ENCODE results near the gene USP28.
A peak's percentile ranks its signal among the peaks of the same experiment; 100 is the strongest.

The USP28 gene

DNA sequence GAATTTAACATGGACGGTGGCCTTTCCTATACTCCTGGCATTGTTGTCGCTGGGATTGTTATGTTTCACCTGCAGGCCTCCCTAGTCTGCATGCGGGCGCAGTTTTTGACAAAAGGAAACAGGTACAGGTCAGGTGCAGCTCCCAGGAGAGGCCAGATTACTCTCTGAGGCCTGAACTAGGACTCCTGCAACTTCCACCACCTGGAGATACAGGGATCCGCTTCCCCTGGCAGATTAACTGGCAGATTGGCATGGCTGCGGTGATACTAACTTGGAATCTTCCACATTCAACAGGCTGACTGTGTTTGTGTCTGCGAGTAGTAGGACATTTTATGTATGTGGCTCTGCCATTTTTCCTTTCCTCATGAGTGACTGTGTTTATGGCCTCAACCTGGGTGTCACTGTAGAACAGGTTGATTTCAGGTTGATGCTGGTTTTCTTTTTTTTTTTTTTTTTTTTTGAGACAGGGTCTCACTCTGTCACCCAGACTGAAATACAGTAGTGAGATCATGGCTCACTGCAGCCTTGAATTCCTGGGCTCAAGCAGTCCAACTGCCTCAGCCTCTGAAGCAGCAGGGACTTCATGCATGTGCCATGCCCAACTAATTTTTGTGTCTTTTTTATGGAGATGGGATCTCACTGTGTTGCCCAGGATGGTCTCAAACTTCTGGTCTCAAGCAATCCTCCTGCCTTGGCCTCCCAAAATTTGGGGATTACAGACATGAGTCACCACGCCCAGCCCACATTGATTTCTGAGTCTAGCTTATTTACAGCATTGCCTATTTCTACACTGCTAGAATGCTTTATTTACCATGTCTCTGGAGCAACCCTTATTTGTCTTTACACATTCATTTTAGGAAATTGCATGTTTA, 1.7 kb upstream of the USP28 start:
- DNase-seq: no peak

DNA sequence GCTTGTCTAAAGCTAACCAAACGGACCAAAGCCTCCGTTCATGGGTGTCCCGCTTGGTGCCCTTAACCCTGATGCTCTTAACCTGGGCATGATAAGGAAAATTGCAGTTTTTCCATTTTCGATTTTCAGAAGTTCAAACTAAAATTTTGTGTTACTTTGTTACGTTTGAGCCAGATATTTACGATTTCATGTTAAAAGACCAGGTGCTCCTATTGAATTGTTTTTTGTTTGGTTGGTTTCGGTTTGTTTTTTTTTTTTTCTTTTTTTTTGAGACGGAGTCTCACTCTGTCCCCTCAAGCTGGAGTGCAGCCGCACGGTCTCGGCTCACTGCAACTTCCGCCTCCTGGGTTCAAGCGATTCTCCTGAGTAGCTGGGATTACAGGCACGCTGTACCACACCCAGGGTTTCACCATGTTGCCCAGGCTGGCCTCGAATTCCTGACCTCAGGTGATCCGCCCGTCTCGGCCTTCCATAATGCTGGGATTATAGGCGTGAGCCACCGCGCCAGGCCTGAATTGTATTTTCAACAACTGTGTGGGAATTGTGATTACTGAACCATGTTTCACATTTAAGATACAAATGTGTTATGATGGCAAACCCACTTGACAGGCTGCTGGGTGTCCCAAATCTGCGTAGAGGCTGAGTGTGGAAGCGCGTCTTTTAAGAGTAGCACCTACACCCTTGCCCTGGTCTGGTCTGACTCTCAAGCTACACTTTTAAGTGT, 864 bp upstream of the USP28 start:
- DNase-seq (no peak), ATAC-seq (no peak)

More for the DNA sequence above, 1.7 kb upstream of the USP28 start:
- no peak for ATAC-seq

DNA sequence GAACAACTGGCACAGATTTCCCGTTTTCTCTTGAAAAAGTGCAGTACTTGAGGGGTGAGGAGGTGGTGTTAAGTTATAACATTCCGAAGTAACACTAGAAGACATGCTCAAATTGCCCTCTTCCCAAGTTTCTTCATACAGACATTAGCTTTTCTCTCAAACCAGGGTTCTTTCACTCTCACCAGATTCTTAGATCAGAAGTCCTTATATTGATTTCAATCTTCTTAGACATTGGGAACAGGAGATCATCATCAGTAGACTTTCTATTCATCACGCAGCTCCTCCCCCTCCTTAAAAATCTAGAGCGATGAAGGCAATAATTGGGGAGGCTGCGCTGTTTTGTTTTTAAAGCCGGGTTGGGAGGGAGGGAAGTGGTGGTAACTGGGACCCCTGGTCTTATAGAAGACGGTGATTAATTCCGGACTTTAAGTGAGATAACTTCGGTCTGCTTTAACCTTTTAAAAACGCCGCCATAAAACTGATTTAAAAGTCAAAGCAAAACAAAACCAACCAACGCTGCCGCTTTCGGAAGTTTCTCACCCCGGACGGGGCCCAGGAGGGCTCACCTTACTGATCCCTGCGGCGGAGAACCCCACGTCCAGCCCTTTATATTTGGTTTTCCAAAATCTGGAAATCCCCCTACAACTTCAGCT, 665 bp downstream of the USP28 start:
- ATAC-seq: peak; percentile 55

DNA sequence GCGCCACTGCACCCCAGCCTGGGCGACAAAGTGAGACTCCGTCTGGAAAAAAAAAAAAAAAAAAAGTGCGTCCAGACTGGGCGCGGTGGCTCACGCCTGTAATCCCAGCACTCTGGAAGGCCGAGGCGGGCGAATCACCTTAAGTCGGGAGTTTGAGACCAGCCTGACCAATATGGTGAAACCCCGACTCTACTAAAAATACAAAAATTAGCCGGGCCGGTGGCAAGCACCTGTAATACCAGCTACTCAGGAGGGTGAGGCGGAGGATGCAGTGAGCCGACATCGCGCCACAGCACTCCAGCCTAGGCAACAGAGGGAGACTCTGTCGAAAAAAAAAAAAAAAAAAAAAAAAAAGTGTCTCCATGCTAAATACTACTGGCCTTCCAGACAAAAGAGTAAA, 1.3 kb downstream of the USP28 start:
- no peak for DNase-seq
- ATAC-seq: no peak

More for the DNA sequence above, 665 bp downstream of the USP28 start:
- no peak for DNase-seq

DNA sequence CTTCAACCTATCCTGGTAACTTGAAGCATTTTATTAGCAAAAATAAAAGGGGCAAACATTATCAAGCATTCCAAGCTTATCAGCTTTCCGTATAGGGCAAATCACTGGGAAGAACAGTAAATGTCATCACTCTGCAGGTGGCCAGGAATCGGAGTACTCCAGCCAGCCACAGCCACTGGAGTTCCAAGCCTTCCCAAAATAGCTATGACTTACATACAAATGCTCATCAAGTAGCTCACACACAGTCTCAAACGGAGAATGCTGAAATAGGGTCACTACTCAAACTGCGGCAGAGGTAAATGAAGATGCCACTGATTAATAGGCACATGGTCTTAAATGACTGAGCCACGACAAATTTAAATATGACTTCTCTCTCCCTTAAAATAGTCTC, 2.1 kb downstream of the USP28 start:
- ATAC-seq: no peak
- DNase-seq: no peak

DNA sequence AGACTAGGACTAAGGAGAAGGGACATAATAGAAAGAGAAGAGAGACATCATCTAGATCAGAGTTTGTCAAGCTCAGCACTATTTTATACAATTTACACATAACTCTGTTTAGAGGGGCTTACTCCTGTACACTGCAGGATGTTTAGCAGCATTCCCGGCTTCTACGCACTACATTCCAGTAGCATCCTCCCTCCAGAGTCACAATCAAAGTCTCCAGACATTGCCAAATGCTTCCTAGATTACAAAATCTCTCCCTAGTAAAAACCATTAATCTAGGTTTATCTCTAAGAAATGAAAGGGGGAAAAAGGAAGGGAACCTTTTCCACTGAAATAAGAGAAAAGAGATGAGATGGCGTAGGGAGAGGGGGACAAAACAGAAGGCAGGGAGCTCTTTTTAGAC, 4.0 kb downstream of the USP28 start:
- ATAC-seq: no peak
- no peak for DNase-seq

DNA sequence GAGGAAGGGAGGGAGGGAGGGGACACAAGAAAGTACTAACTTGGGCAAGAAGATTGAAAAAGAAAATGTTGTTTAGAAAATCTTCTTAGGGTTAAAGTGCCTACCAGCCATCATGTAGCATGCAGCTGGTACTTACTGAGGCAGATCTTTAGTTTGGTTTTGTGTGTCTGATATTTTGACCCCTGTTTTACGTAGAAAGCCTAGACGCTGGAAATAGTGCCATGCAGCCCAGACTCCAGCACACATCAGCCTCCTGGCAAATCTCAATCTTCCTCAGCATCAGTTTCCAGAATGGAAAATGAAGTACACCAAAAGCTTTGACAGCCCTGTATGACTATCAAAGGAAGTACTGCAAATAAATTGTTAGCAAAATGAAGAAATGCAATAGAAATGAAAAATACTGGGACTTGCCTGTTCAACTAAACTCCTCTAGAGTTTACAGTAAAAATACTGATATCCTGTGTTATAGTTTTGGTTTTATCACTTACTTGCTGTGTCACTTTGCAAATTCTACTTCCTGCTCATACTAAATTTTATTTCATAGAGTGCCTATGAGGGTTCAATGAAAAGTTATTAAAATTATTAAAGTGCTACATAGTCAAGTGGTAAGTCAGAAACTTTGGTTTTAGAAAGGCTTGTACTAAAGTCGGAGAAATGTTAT, 7.4 kb downstream of the USP28 start:
- no peak for DNase-seq
- ATAC-seq: no peak

DNA sequence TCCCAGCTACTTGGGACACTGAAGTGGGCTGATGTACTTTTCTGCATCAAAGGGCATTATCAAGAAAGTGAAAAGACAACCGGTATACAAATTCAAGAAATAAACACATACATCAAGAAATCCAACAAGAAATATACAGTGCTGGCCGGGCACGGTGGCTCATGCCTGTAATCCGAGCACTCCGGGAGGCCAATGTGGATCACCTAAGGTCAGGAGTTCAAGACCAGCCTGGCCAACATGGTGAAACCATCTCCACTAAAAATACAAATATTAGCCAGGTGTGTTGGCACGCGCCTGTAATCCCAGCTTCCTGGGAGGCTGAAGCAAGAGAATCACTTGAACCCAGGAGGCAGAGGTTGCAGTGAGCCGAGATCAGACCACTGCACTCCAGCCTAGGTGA, 9.5 kb downstream of the USP28 start:
- DNase-seq (no peak), ATAC-seq (no peak)

DNA sequence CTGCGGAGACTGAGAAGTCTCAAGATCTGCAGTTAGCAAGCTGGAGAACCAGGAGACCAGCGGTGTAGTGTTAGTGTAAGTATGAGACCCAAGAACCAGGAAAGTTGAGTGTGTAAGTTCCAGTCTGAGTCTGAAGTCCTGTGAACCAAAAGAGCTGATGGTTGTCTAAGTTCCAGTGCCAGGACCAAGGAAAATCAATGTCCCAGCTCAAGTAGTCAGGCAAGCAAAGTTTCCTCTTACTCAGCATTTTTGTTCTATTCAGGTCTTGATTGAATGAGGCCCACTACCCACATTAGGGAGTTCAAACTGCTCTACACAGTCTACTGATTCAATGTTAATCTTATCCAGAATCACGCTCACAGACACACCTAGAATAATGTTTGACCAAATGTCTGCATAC, 11.0 kb downstream of the USP28 start:
- ATAC-seq (no peak), DNase-seq (no peak)

DNA sequence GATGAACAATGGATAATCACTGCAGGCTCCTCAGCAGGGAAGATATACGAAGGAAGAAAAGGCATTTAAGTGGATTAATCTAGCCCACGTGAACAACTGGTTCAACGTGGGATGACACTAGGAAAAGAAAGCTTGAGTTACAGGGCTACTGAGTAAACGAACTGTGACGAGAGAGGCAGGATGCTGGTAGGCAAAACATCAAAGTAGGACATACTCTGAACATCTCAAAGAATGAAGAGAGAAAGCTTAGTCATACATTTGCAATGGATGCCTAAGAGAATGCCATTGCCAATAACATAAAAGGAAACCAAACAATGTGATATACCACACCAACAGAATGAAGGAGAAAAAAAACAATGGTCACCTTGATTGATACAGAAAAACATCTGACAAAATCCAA, 12.9 kb downstream of the USP28 start:
- ATAC-seq: peak; percentile 36
- no peak for DNase-seq

DNA sequence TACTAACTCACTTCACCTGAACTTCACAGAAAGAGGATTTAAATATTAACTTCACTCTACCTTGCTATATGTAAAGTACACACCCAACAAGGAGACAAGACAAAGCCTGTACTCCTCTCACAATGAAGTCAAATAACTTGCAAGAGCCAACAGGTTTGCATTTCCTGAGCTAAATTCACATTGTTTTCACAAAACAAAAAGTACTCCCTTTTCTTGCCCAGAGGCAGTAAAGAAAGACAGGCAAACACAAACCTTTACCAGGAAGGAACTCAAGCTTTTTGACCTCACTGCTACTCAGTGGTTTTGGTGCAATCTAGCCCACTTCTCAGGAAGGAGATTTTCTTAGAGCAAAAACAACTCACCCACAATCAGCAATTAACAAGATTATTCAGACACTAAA, 15.7 kb downstream of the USP28 start:
- ATAC-seq (no peak), DNase-seq (no peak)

DNA sequence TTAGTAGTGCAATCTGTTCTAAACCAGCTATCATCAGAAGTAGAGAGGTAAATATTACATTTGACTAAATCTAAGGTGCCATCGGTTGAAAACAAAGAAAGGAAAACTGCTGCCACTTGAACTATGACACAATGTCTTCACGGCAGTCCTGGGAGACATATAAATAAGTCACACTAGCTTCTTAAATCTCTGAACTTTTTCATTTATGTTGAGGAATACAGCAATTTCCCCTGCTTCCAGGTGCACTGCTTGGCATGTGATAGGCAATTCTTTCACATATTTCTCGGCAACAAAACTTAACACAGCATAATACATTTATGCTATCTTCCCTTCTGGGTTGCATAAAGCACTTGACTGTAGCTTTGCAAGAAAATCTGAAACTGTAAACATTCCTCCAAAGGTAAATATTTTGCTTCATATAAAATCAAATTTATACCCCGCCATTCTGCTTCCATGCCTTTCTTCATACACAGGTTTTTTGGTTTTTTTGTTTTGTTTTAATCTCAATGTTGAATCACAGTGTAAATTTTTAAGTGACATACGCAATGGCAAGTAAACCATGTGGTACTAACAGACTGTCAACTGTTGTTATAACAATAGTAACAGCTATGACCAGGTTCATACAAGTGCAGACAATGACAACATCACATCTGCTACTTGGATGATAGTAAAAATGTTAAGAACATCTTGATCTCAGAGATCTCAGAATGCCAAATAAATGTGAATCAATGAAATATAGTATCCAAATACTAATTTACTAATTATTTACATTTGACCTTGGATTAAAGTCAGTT, 18.2 kb downstream of the USP28 start:
- DNase-seq: no peak
- no peak for ATAC-seq

DNA sequence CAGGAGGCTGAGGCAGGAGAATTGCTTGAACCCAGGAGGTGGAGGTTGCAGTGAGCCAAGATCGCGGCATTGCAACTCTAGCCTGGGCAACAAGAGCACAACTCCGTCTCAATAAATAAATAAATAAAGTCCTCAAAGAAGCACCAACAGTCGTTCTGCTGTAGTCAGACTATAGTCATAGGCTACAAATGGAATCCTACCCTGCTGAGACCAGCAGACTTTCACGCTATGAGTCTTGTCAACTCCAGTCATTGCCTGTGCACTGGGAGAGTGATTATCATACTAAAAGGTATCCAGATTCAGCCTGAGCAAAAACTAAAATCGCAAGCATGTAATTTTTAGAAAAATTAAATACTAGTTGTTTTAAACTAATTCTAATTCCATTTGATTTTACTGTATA, 19.6 kb downstream of the USP28 start:
- no peak for DNase-seq
- ATAC-seq: no peak

DNA sequence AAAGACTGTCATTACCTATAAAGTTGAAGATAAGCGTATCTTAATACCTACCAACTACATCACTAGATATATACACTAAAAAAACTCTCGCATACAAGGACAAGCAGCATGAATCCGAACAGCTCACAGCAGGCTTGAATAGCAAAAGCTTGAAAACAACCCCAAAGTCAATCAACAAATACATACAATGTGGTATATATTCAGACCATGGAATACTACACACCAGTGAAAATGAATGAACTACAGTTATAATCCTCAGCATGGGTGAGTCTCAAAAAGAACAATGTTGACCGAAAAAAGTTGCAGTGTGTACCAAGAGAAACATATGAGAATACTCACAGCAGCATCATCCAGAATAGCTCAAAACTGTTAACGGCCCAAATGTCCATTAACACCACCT, 25.2 kb downstream of the USP28 start:
- no peak for ATAC-seq
- DNase-seq: no peak

DNA sequence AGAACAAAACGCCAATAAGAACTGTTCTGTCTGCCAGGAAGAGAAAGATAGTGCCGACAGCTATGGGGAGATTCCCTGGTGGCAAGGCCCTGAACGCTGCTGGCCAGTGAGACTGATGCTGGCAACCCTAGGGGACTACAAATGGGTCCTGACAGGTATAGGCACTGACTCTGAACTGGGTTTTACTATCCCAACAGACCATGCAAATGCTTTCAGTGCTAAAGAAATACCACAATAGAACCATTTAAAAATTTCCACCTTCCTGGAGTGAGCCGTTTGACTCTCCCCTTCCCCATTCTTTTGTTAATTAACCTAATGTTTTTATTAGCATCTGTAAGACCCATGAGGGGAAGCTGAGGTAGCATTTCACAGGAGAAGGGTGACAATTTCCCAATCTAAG, 25.7 kb downstream of the USP28 start:
- no peak for DNase-seq
- no peak for ATAC-seq

DNA sequence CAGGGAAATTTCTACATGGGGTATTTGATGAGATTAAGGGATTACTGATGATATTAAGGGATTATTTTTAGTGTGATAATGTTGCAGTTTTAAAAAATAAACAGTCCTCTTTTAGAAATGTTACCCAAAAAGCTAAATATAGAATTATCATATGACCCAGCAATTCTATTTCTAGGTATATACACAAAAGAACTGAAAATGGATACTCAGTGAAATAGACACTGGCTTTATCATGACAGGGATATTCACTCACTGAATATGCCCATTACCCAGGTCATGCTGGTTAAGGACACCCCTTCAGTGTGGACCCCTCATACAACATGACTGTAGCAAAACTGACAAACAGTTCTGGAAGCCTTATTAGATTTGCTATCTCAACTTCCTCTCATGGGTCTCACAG, 27.8 kb downstream of the USP28 start:
- ATAC-seq: no peak
- no peak for DNase-seq

DNA sequence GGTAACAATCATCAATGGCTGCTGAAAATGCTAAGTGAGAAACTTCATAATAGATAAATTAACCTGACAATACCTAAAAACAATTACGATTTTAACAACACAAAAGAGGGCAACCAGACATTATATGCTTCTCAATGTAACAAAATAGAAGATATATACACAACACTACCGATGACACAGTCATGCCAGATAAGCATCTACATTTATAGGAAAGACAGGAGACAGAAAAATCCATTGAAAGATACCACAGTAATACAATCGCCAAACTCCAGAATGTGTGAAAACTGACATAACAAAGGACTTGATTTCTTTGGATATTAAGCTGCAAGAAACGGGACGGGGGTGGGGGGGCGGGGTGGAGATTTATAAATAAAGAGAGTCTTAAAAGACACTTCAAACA, 28.3 kb downstream of the USP28 start:
- ATAC-seq (no peak), DNase-seq (no peak)

DNA sequence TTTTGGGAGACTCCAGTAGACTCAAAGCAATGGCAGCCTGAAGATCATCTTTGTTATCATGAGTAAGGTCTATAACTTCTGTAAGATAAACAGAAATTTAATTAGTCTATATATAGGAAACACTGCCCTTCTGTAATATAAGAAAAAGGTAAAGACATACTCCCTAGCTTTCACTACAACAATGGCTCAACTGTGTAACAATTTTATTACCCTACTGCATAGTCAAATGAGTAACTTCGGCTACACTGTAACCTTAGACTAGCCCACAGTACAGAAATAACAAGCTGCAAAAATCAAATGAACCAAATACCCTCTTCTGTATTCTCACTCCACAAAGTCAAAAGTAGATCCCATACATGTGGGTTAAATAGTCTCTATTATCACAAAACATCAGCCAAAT, 33.7 kb downstream of the USP28 start:
- ATAC-seq (no peak), DNase-seq (no peak)

DNA sequence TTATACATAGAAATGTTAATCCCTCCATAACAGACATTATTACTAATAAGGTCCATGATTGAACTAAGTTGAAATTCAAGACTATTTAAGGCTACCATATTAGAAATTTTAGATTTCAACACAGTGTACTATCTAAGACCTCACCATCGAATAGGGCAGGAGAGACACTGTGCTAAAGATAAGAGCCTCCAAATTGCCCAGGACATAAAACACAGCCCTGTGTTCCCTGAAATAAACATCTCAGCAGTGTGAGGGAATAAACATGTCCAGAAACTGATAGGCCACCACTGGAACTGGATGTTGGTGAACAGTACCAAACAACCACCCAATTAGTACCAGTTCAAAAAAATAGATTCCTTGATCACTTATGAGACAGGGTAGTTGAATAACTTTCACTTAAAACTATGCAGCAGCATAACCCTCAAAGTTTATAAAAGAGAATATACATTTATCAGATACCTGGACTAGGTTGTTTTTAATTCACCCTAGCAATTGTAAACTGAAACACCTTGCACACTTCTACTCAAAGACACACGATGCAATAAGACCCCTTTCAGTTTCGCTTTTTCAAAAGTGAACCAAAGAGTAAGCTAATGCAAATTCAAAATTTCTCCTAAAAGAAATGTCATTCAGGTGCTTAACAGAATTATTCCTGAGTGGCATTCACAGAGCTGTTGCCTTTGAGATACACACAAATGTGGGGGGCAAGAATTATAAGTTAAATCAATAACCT, 34.3 kb downstream of the USP28 start:
- no peak for DNase-seq

DNA sequence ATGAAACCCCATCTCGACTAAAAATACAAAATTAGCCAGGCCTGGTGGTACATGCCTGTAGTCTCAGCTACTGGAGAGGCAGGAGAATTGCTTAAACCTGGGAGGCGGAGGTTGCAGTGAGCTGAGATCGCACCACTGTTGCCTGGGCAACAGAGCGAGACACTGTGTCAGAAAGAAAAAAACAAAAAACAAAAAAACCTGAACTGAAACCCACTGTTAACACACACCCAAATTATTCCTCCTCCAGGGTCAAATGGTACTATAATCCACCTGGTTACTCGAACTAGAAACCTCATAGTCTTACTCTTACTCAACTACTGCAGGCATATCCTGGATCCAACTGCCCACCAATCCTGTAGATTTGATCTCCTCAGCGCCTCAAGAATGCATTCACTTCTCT, 35.5 kb downstream of the USP28 start:
- DNase-seq (no peak), ATAC-seq (peak; percentile 19)

More for the DNA sequence above, 34.3 kb downstream of the USP28 start:
- no peak for ATAC-seq

DNA sequence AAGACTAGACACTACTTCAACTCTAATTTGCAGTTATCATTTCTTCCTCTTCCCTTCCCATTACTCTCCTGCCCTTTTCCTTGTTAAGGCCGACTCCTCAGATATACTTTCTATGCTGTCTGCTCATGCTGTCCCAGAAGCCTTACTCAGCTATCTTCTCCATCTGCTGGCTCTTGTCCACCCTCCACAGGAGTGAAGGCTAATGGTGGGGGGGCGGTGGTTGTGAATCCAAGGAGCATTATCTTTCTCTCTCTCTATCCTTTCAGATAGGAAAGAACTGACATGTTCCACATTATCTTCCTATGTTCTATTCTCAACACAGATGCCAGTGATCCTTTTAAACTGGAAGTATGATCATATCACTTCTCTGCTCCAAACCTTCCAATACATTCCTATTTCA, 37.4 kb downstream of the USP28 start:
- no peak for DNase-seq
- ATAC-seq: no peak
